GM18873 (cell line): Measurements from ENCODE around the gene COMMD7.
"Not testable (repeated sequence)": the region's sequence is repeated elsewhere in the genome, so short reads cannot be mapped to it uniquely, and the experiment has no call there.

Experiments used
- ATAC-seq: cut with Tn5 transposase; IDR thresholded peaks from one replicate; pipeline ENCODE4 v1.9.1; 2021; ENCODE audit warnings: mild to moderate bottlenecking, moderate library complexity, moderate number of reproducible peaks; ENCODE audit not compliant: unreplicated experiment, low FRiP score

Gene COMMD7

GRCh38 chr20:32767418-32768198 is 24.3 kb upstream of the COMMD7 start:
- no peak for ATAC-seq

- not testable (repeated sequence) for ATAC-seq
These were observed 22.1 kb upstream of the COMMD7 start for GRCh38 chr20:32765230-32765875.

GRCh38 chr20:32764005-32764960 is 21.0 kb upstream of the COMMD7 start:
- no peak for ATAC-seq

DNA sequence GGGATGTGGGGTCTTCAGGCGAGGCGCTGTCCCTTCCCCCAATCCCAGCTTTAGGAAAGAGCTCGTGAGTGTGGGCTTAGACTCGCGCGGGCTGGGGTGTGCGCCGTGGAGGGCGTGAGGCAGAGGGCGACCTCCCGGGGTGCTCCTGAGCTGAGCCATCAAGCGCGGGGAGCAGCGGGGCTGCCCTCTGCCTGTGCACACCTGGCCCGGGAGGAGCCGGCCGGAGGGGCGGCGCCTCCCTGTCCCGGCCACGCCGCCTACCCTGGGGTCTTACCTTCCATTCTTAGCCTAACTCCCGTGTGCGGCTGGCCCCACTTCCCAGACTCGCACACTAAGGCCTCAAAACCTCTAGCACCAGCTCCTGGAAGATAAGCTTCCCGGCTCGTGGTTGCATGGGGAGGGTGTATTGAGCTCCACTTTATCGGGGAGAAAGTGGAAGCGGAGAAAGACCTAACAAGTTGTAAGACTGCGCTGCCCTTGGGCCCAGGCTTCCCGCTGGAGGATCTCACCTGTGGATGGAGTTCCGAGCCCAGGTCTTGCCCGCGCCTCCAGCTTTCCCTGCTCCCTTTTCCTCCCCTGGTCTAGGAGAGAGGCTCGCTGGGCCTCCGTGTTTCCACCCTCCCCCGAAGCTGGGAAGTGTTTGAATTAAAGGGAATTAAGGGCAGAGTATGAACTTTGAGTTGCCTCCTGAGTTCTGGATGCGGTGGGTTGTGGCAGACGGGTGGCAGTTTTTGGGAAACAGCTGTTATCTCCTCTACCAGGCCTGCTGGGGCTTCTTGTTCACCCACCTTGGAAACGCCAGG is 20.1 kb upstream of the COMMD7 start:
- ATAC-seq: no peak

GRCh38 chr20:32762754-32763201 is 19.5 kb upstream of the COMMD7 start:
- ATAC-seq: no peak

DNA sequence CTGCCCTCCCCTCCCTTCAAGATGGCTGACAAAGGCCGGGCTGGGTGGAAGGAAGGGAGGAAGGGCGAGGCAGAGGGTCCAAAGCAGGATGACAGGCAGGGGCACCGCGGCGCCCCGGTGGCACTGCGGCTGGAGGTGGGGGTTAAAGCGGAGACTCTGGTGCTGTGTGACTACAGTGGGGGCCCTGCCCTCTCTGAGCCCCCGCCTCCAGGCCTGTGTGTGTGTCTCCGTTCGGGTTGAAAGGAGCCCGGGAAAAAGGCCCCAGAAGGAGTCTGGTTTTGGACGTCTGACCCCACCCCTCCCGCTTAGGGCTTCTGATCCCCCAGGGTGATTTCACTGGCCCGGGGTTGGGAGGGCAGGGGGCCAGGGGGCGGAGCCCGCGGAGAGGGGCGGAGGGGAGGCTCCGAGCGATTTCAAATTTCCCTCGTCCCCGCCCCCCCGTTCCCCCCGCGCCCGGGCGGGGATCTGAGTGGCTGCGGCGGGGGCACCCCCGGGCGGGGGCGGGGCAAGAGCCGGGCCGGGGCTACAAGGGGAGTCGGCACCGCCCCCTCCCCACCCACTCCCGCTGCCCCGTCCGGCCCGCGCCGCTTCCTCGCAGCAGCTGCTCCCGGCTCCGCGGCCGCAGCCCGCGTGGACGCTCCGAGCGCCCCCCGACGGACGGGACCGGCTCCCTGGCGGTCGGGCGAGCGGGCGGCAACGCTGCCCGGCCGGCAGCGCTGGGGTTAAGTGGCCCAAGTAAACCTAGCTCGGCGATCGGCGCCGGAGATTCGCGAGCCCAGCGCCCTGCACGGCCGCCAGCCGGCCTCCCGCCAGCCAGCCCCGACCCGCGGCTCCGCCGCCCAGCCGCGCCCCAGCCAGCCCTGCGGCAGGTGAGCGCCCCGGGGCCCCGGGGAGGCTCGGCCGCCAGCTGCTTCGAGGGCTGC is 18.8 kb upstream of the COMMD7 start, which contains the start of gene DNMT3B:
TSS of gene DNMT3B (plus strand) at position 555 of the 923 bp plus-strand sequence. CDS start 17,939 bp downstream, outside the sequence.
- ATAC-seq: no peak

DNA sequence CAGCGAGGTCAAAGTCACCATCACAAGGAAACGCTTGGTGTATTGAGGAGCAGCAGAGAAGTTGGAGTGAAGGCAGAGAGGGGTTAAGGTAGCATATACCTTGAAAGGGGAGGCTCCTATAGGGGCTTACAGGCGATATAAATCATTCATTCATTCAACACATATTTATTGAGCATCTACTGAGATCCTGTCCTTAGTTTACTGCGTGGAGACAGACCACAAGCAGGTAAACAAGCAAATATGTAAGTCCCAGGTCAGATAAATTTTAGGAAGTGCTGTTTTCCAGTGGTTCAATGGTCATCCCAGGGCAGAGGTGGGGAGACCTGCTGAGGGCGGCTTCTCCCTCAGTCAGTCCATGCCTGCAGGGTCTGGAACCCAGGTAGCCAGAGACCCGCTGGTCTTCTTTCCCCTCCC is 18.2 kb upstream of the COMMD7 start:
- no peak for ATAC-seq

DNA sequence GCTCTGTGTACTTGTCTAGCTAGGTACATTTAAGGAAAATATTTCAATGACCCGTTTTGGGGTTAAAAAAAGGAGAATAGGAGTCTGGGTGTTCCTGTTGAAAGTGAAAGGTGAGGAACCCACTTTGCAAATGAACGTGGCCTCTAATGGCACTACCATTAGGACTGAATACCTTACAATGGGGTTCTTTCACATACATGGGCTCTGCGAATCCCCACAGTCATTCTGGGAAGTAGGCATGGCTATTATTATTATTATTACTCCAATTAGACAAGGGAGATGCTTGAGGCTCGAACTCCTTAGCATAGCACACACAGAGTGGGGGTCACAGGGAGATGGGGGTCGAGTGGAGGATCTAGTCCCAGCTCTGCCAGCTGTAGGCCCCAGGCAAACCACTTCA is 12.9 kb upstream of the COMMD7 start:
- no peak for ATAC-seq

DNA sequence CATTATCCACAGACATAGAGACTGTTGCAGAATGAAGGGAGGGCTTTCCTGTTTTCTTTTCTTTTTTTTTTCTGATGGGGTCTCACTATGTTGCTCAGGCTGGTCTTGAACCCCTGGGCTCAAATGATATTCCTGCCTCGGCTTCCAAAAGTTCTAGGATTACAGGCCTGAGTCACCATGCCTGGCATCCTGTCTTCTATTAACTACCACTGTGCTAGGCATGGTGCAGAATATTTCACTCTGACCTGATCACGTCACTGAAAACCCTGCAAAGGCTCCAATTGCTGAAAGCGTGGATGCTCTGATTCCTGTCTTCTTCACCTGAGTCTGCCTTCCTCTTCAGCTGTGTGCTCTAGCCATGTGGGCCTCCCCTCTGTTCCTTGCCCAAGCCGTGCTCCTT is 10.5 kb upstream of the COMMD7 start:
- ATAC-seq: no peak

DNA sequence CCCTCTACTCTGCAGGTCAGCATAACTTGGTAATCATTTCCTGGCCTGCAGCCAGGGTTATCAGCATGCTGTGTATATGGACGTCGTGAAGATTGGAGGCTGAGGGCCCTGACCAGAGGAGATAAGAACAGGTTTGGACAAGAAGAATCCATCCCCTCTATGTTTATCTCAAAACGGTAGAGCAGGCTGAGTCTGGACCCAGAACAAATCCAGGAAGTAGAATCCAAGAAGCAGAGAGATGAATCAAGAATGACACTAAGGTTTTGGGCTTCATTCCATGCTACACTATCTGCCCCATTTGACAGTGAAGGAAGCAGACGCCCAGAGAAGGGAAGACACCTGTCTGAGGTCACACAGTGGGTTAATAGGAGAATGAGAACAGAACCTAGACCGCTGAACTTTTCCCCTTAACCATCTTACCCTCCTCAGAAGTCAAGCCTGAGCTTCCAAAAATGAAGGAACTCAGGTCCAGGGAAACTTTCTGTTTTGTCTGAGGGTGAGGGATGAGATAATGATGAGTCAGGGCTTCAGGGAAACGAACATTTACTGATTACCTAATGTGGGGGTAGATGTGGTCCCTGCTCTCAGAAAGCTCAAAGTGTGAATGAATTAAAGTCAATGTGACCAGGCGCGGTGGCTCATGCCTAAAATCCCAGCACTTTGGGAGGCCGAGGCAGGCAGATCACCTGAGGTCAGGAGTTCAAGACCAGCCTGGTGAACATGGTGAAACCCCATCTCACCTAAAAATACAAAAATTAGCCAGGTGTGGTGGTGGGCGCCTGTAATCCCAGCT is 9.4 kb upstream of the COMMD7 start:
- ATAC-seq: no peak

GRCh38 chr20:32751702-32752457 is 8.6 kb upstream of the COMMD7 start:
- ATAC-seq: no peak

GRCh38 chr20:32751293-32751692 is 8.0 kb upstream of the COMMD7 start:
- no peak for ATAC-seq

- ATAC-seq: no peak
These were observed 6.8 kb upstream of the COMMD7 start for GRCh38 chr20:32749914-32750637.

DNA sequence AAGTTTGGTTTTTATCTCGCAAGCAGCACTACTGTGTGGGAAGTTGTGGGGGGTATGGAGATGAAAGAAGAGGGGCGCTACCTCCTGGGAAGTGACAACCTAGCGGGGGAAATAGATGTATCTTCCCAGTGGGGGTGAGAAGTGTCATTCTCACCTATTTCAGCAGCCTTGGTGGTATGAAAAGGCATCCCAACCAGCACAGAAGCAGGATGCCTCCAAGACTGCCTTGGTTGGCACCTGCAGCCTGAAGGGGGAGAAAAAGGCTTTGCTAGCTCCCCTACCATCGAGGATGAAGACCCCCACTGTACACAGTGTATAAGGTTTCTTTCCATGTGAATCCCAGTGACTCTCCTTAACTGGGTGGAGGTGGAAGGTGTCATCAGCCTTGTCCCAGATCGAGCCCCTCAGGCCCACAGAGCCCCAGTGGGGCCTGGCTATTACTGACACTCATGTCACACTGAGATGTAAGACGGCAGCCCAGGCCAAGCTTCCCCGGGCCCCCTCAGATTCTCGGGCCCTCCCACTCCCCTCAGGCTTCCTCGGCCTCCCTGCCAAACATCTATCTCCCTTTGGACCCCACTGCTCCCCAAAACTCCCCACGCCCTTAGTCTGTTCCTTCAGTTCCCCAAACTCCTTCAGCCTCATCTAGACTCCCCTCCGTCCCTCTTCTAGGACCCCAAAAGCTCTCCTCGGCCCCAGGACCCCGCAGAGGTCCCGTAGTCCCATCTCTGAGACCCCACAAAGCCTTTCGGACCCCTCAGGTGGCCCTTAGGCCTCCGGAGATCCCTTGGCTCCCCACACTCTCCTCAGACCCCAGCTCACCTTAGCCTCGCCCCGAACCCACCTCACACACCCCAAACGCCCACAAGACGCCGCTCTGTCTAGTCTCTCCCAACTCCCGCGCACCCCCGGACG is 688 bp downstream of the COMMD7 start:
- no peak for ATAC-seq

GRCh38 chr20:32741151-32741550 is 2.1 kb downstream of the COMMD7 start:
- ATAC-seq: no peak
